GM13977 (cell line): ENCODE measurements around the gene SEPTIN2.

Experiments
- DNase-seq: peaks from one replicate; pipeline ENCODE4 v3.0.0; 2012; ENCODE audit warnings: low spot score
- CTCF ChIP-seq: IDR thresholded peaks from 2 replicates; pipeline ENCODE4 v1.5.1; 2012; ENCODE audit warnings: mild to moderate bottlenecking, control low read depth; ENCODE audit not compliant: insufficient read depth; ENCODE audit errors: extremely low read depth, missing control alignments
- in situ Hi-C: fragments of 300-500 bp; cut with MboI; formaldehyde crosslinking; loops from one replicate; pipeline ENCODE4 v1.12.0; 2022; ENCODE audit warnings: low sequenced_read_pairs, low pct_unique_long_range_greater_than_20kb, mixed read lengths, inconsistent platforms; ENCODE audit not compliant: unreplicated experiment

SEPTIN2 gene

GRCh38 chr2:241315879-241316631 lies at the start of gene SEPTIN2:
TSS of gene SEPTIN2 (plus strand) at chr2:241315925. CDS start at chr2:241324233, 8,308 bp downstream.
- no peak for TF ChIP-seq CTCF
- DNase-seq: peak; percentile 48
- in situ Hi-C loops: no loop called here

DNA sequence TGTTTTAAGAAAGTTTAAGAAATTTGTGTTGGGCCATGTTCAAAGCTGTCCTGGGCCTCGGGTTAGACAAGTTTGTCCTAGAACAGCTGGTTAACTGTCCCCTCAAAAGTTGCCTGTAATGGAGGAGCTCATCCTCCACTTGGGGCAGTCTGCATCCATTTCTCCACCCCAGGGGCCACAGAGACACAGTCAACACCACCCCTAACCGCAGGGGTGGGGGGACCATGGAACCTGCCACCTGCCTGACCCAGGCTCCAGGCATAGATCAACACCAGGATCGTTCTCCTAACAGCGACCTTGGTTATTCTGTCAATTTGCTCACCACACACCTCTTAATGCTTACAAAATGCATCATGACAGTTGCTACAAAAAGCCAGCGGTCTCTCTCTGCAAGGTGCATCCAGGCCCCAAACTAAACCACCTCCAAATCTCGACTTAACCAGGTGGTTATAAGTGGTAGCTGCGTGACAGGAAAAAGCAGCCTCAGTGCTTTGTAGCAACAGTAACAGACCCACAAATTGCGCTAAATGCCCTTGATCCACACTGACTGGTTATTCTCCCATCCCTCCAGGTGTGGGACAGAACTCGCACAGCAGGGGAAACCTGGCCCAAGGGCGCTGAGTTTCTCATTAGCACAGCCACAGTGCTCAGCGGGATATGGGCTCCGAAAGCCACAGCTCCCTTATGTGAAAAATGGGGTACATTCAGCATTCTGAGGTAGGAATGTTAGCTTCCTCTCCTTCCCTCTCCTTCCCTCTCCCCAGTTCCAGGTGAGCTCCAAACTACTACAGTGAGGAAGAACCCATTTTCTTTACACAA lies 48.3 kb upstream of the SEPTIN2 start:
- DNase-seq: no peak
- in situ Hi-C loops: no loop called here
- no peak for TF ChIP-seq CTCF

GRCh38 chr2:241268306-241268705 lies 47.4 kb upstream of the SEPTIN2 start:
- in situ Hi-C loops: no loop called here
- TF ChIP-seq CTCF: no peak
- no peak for DNase-seq

GRCh38 chr2:241268716-241269445 lies 46.8 kb upstream of the SEPTIN2 start:
- TF ChIP-seq CTCF: no peak
- in situ Hi-C loops: no loop called here
- DNase-seq: no peak

- no peak for DNase-seq
- in situ Hi-C loops: no loop called here
- no peak for TF ChIP-seq CTCF
Observed at GRCh38 chr2:241269707-241270520, 45.8 kb upstream of the SEPTIN2 start.

DNA sequence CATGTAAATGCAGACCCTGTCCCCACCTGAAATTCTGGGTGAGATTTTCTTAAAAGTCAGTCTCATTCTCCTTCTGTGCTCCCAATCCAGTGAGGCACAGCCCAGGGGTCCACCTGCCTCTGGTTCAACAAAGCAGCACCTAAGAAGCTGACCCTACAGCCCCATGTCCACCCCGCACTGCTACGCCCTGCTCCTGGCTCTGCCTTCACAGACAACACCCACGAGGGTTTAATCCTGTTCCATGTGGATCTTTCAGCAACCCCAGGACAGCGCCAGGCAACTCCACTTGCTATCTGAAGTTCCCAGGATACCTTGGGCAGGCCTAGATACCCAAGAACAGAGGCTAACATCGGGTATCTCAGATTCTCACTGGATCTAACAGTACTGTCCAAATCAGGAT lies 45.2 kb upstream of the SEPTIN2 start:
- in situ Hi-C loops: no loop called here
- no peak for TF ChIP-seq CTCF
- no peak for DNase-seq
